H1 (cell line): ENCODE measurements around the gene TIAM2. TPM values are rescaled to one million over a fixed set of nuclear protein-coding genes. Genes with fewer than 3 reads are reported as not detected.

Experiments
- BCL11A ChIP-seq, 2 experiments: IDR thresholded peaks; one replicate each; pipeline ENCODE4 v1.6.1; 2011; ENCODE audit warnings: low read depth in 2 of 2, low read length in 2 of 2, mild to moderate bottlenecking in 2 of 2
- BRCA1 ChIP-seq: IDR thresholded peaks from 2 replicates; pipeline ENCODE4 v1.6.1; 2012; ENCODE audit warnings: low read depth, low read length, improper control_type of control experiment
- CEBPB ChIP-seq: IDR thresholded peaks from 2 replicates; pipeline ENCODE4 v1.6.1; 2012; ENCODE audit warnings: low read depth, low read length
- CHD1 ChIP-seq: IDR thresholded peaks from 2 replicates; pipeline ENCODE4 v1.6.1; 2012; ENCODE audit warnings: low read depth, low read length, improper control_type of control experiment
- CTCF ChIP-seq, 3 experiments: IDR thresholded peaks; 1 replicate in 2 of 3; 2 replicates in 1 of 3; pipeline versions ENCODE4 v1.5.1 to v1.6.1; 2011; ENCODE audit warnings: low read length in 3 of 3, mild to moderate bottlenecking in 3 of 3, inconsistent platforms in 2 of 3, low read depth in 1 of 3, moderate library complexity in 1 of 3; ENCODE audit not compliant: insufficient read depth in 1 of 3; ENCODE audit errors: control extremely low read depth in 1 of 3
- EP300 ChIP-seq, 2 experiments: IDR thresholded peaks; 1 replicate in 1 of 2; 2 replicates in 1 of 2; pipeline ENCODE4 v1.6.1; 2011 to 2012; ENCODE audit warnings: low read depth in 2 of 2, low read length in 2 of 2, mild to moderate bottlenecking in 2 of 2, borderline replicate concordance in 1 of 2, inconsistent platforms in 1 of 2, moderate library complexity in 1 of 2
- EZH2 ChIP-seq: fragments of 200-600 bp; sonication (generic); IDR thresholded peaks from 2 replicates; pipeline ENCODE4 v1.7.1; 2012; ENCODE audit warnings: low read depth, mild to moderate bottlenecking, moderate library complexity, low read length, inconsistent platforms; ENCODE audit not compliant: severe bottlenecking
- JUND ChIP-seq: IDR thresholded peaks from 2 replicates; pipeline ENCODE4 v1.6.1; 2011; ENCODE audit warnings: mild to moderate bottlenecking, improper control_type of control experiment, low read length
- KDM1A ChIP-seq: fragments of 200-600, 300-600 bp; sonication (generic); IDR thresholded peaks from 2 replicates; pipeline ENCODE4 v1.7.1; 2016; ENCODE audit warnings: mild to moderate bottlenecking, low read length, borderline replicate concordance
- KDM5A ChIP-seq: fragments of 200-600 bp; IDR thresholded peaks from 2 replicates; pipeline ENCODE4 v1.7.1; 2012; ENCODE audit warnings: mild to moderate bottlenecking, low read length, inconsistent platforms, mixed read lengths
- MAFK ChIP-seq: IDR thresholded peaks from 2 replicates; pipeline ENCODE4 v1.6.1; 2012; ENCODE audit warnings: low read depth, mild to moderate bottlenecking, improper control_type of control experiment, low read length
- NRF1 ChIP-seq: IDR thresholded peaks from 2 replicates; pipeline ENCODE4 v1.6.1; 2011; ENCODE audit warnings: mild to moderate bottlenecking, low read depth, low read length, improper control_type of control experiment
- RBBP5 ChIP-seq: IDR thresholded peaks from 2 replicates; pipeline ENCODE4 v1.7.1; 2012; ENCODE audit warnings: low read depth, mild to moderate bottlenecking, inconsistent platforms, low read length, moderate library complexity, borderline replicate concordance
- RFX5 ChIP-seq: IDR thresholded peaks from 2 replicates; pipeline ENCODE4 v1.6.1; 2011; ENCODE audit warnings: low read depth, low read length, improper control_type of control experiment, borderline replicate concordance
- SIN3A ChIP-seq, 2 experiments: IDR thresholded peaks in 1 of 2; conservative IDR thresholded peaks in 1 of 2; 2 replicates each; pipeline ENCODE4 v1.6.1; 2011 to 2012; ENCODE audit warnings: low read length in 2 of 2, improper control_type of control experiment in 1 of 2, low read depth in 1 of 2, mild to moderate bottlenecking in 1 of 2
- SIRT6 ChIP-seq: IDR thresholded peaks from one replicate; pipeline ENCODE4 v1.7.1; 2012; ENCODE audit warnings: low read length, inconsistent platforms
- SIX5 ChIP-seq: IDR thresholded peaks from 2 replicates; pipeline ENCODE4 v1.6.1; 2011; ENCODE audit warnings: mild to moderate bottlenecking, low read depth, low read length
- SP2 ChIP-seq: IDR thresholded peaks from 2 replicates; pipeline ENCODE4 v1.6.1; 2012; ENCODE audit warnings: mild to moderate bottlenecking, low read length, inconsistent platforms
- SP4 ChIP-seq: IDR thresholded peaks from 2 replicates; pipeline ENCODE4 v1.6.1; 2012; ENCODE audit warnings: low read length, inconsistent platforms
- TAF1 ChIP-seq: IDR thresholded peaks from 2 replicates; pipeline ENCODE4 v1.6.1; 2011; ENCODE audit warnings: mild to moderate bottlenecking, low read depth, low read length
- TEAD4 ChIP-seq: IDR thresholded peaks from 2 replicates; pipeline ENCODE4 v1.6.1; 2012; ENCODE audit warnings: low read depth, low read length, inconsistent platforms, mixed read lengths
- USF2 ChIP-seq: IDR thresholded peaks from 2 replicates; pipeline ENCODE4 v1.6.1; 2011; ENCODE audit warnings: low read length, improper control_type of control experiment
- polyA plus RNA-seq, 7 experiments: library from polyadenylated mRNA; depleted of rRNA in 3 of 7; stranded (reverse) in 5 of 7; unstranded in 2 of 7; fragments of >200 nt in 5 of 7; fragments of 200-250 nt in 2 of 7; gene quantifications; 1 replicate in 5 of 7; 2 replicates in 1 of 7; 4 replicates in 1 of 7; pipeline versions ENCODE4 v1.2.1 to v1.2.3, GENCODE V29; 2011 to 2013; ENCODE audit warnings: missing spikeins in 2 of 7, mixed read lengths in 2 of 7
- total RNA-seq: library from RNA; stranded (reverse); fragmentation: NEBNext Ultra II Directional; extraction: Animal tissue kit (Norgen Biotek cat#: 25700); gene quantifications from 2 replicates; pipeline ENCODE4 v1.2.1, GENCODE V29; 2021

Gene TIAM2
- total and polyA plus RNA-seq, 2 of the 8 experiments (the other 6 are each of a cell fraction or from before 2014, with no cell fraction given), result 7.4 to 23.9 TPM

DNA sequence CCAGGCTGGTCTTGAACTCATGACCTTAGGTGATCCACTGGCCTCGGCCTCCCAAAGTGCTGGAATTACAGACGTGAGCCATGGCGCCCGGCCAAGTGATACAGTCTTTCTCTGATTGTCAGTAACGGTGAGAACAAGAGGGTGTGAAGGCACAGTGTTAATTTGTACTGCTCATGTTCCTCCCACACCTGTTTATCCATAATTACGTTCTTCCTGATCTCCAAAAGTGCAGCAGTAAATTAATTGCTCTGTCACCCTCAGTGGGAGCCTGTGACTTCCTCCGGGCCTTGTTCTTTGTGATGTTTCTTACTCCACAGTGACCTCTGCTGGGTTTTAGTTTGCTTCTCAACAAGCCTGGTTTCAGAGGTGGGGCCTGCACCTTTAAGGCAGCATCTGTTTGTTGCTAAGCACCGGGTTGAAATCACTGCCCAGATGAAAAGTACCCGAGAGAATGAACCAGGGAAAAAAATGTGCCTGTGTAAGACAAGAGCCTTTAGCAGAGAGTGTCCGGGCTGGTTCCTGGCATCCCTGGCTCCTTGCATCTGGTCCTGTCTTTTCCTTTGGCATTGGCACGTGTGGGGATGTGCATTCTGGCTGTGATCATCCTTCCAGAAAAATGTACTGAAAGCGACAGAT lies 179.6 kb downstream of the TIAM2 start (continued):
- TF ChIP-seq EP300 (IDR thresholded peaks at IDR 0.05; ENCODE audit: borderline replicate concordance in 1 of 2, low read depth in 2 of 2, low read length in 2 of 2) (no peak), NRF1 (no peak), MAFK (peak; percentile 66; the same call in 1 of the 2 replicates), BCL11A (IDR thresholded peaks at IDR 0.05; ENCODE audit: low read depth in 2 of 2, low read length in 2 of 2) (no peak), SIX5 (no peak), JUND (no peak), USF2 (no peak), CTCF (IDR thresholded peaks at IDR 0.05; ENCODE audit: control extremely low read depth in 1 of 3, insufficient read depth in 1 of 3, low read depth in 1 of 3, low read length in 3 of 3) (peak; percentile 28 to 80 (median 79)), CEBPB (no peak), CHD1 (no peak), EZH2 (no peak), TEAD4 (no peak), KDM1A (no peak), SIRT6 (no peak), KDM5A (no peak), SP2 (no peak), BRCA1 (no peak), TAF1 (no peak), SIN3A (conservative IDR thresholded peaks at IDR 0.05 in 1 of 2, IDR thresholded peaks at IDR 0.05 in 1 of 2; ENCODE audit: low read depth in 1 of 2, low read length in 2 of 2) (peak in 1 of 2 experiments; percentile 62; a peak in 1 of 4 replicates), RBBP5 (no peak), RFX5 (no peak), SP4 (no peak)
